Colon (tissue), 2 donors: ENCODE measurements around the gene ONECUT3.

ENCODE experiments used
- FAIRE-seq: peaks from 2 replicates; lab custom pipeline; 2012; peaks lifted over from hg19 to GRCh38; lab: Jason Lieb, UNC
- donor health status: control.
- donor health status: control.

ONECUT3 gene

GRCh38 chr19:1768248-1768647, 14.9 kb downstream of the ONECUT3 start:
- FAIRE-seq, result no peak

DNA sequence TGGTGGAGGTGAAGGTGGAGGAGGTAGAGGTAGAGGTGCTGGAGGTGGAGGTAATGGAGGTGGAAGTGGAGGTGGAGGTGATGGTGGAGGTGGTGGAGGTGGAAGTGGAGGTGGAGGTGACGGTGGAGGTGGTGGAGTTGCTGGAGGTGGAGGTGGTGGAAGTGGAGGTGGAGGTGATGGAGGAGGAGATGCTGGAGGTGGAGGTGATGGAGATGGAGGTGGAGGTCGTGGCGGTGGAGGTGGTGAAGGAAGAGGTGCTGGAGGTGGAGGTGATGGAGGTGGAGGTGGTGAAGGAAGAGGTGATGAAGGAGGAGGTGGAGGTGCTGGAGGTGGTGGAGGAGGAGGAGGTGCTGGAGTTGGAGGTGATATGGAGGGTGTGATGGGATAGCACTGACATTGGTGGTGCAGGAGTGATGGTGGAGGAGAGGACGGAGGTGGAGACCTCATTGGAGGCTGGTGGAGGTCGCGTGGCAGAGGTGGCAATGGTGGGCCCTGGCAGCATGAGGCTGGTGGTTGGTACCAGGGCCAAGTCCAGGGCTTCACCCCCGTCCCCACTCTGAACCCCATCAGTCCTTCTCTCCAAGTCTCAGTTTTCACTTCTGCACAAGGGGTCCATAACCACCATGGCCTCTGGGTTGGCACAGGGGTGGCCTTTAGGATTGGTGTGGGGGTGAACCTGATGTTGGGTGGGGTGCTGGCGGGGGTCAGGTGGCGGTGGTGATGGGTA, 15.8 kb downstream of the ONECUT3 start:
- FAIRE-seq, result no peak

GRCh38 chr19:1769645-1769985, 16.3 kb downstream of the ONECUT3 start:
- no peak for FAIRE-seq

DNA sequence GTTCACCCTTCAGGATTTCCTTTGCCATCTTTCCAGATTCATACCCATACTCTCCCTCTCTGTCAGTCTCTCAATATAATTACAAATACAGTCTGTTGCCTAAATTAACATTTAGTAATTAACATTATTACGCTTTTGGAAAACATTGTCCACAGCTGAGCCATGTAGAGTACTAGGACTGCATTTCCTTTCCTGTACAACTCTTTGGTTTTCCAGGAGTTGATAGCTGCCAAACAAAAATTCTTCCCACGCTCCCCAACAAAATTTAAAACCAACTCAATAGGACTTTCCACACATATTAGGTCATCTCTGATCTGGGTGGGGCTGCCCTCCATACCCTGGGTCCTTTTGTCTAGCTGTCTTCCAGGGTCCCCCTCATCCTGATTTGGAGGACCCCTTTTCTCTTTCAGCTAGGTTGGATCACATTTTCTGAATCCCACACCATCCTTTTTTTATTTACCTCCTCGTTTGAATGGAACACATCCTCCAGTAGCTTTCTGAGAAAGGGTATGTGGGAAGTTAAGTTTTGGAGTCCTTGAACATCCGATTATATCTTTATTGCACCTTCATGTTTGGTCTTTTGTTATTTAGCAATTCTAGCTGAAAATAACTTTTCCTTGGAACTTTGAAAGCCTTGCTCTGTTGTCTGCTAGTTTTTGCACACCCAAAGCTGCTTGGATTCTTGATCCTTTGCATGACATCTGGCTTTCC, 17.7 kb downstream of the ONECUT3 start:
- no peak for FAIRE-seq

GRCh38 chr19:1773184-1773583, 19.9 kb downstream of the ONECUT3 start:
- no peak for FAIRE-seq

- no peak for FAIRE-seq
These were observed 21.9 kb downstream of the ONECUT3 start for GRCh38 chr19:1774989-1775772.

GRCh38 chr19:1775951-1776605, 22.8 kb downstream of the ONECUT3 start:
- no peak for FAIRE-seq

DNA sequence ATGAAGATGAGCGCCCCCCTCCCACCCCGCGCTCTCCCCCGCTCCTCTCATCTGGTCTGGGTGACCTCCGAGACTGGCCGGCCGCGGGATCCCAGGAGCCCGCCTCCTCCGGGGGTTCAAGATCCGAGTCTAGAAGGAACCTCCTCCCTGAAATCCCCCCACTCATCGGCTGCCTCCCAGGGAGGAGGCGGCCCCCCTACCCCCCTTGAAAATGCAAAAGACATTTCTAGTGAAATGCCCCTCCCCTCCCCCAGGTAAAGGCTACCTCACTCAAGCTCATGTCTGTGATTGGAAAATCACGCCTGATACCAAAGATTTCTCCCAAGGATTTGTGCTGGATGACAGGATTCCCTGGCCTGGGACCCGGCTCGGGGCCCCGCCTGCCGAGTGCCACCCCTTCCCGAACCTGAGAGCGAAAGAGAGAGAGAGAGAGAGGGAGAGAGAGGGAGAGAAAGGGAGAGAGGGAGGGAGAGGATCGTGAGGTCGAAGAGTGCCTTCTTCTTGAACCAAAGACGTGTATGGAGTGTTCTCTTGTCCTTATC, 23.4 kb downstream of the ONECUT3 start:
- no peak for FAIRE-seq

DNA sequence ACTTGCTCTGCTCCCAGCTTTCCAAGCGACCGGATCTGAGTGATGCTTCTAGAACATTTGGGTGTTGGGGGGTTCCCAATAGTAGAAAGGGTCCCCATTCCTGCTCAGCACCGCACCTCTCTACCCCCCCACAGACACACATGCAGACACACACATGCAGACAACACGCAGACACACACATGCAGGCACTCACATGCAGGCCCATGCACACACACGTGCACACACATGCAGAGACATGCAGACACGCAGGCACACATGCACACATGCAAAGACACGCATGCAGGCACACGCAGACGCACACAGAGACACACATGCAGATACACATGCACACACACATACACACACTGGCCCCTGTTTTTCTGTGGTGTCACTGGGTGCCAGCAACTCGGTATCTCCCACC, 23.8 kb downstream of the ONECUT3 start:
- no peak for FAIRE-seq

DNA sequence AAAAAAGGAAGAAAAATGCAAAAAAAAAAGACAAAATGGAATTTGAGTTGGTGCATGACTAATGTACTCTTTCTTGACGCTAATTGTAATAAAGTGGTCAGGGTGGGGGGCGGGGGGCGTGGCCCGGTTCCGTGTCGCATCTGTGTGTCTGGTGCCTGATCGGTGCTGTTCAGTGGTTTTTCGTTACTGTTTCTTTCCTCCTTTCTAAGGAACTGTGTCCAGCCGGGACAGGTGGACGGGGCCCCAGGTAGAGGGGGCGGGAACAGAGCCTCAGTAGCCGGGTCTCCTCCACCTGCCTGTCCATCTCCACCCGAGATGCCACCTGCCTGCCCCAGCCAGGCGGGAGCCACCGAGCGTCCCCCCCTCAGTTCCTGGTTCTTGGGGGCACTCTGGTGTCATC, 26.3 kb downstream of the ONECUT3 start:
- no peak for FAIRE-seq

- FAIRE-seq, result no peak
These were observed 27.1 kb downstream of the ONECUT3 start for GRCh38 chr19:1780272-1780958.

GRCh38 chr19:1782521-1782920, 29.2 kb downstream of the ONECUT3 start:
- no peak for FAIRE-seq

GRCh38 chr19:1783354-1783753, 30.0 kb downstream of the ONECUT3 start:
- no peak for FAIRE-seq

DNA sequence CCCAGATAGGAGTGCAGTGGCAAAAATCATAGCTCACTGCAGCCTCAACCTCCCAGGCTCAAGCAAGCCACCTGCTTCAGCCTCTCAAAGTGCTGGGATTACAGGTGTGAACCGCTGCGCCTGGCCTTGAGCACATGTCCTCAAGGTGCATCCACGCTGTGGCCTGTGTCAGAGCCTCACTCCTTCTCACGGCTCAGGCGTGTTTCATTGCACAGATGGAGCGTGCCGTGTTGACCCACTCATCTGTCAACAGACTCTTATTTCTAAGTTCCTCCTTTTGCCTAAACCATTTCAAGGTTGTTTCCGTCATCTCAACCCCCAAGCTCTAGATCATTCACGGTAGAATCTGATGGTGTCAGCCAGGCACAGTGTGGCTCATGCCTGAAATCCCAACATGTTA, 30.6 kb downstream of the ONECUT3 start:
- FAIRE-seq, result no peak

GRCh38 chr19:1785310-1785709, 32.0 kb downstream of the ONECUT3 start:
- FAIRE-seq, result no peak

GRCh38 chr19:1786668-1787067, 33.4 kb downstream of the ONECUT3 start:
- no peak for FAIRE-seq

DNA sequence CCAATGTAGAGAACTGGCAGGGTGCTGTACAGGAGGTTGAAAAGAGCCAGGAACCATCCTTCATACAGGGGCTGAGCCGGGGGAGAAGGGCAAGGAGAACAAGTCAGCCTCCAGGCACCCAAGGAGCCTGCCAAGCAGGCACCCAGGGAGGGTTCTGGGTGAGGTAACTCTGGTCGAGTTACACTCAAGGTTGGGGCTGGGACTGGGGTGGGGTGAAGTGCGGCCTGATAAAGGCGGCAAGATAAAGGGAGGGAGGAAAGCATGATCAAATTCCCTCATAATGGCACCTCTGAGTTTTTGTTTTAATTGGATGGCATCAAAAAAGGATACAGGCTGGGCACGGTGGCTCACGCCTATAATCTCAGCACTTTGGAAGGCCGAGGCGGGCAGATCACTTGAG, 33.8 kb downstream of the ONECUT3 start:
- no peak for FAIRE-seq

DNA sequence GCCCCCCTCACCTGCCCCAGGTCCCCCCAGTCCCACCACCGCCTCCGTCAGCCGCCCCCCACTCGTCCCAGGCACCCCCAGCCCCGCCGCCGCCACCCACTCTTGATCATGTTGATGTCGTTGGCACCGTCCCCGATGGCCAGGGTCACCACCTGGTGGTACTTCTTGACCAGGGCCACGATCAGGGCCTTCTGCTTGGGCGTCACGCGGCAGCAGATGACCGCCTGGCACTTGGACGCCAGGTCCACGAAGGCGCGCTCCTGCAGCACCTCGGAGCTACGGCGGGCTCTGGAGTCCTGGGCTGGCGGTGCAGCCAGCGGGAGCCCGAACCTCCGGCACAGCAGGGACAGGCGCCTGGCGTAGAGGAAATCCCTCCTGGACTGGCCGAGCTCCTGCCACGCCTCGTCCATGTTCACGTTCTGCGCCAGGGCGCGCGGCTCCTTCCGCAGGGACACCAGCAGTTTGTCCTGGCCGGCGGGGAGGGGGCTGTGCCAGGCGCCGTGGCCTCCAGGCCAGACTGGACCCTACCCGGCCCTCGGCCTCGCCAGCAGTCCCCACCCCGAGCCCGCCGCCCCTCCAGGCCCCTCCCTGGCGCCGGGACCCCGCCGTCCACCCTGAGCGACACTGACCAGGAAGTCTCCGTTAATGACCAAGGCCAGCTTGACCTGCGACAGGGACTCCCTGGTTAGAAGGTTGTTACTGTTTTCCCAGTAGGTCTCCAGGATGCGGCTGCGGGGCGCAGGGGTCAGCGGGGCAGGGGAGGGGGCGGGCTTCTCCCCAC, 36.1 kb downstream of the ONECUT3 start:
- no peak for FAIRE-seq

GRCh38 chr19:1790054-1790792, 36.9 kb downstream of the ONECUT3 start:
- FAIRE-seq, result no peak

DNA sequence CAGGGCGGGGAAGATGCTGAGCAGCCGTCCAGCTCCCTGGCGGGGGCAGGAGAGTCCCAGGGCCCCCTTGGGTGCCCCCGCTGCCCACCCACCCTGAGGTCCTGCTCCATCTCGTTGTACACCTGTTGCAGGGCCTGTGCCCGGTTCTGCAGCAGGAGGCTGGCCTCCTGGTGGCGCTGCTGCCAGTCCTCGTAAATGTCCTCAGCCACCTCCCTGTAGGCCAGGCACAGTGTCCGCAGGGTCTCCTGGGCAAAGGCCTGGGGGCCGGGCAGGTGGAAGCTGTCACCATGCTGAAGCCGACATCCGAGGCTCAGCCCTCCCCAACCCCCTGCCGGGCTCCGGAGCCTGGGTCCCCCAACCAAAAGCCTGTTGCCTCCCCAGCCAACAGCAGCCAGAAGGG, 38.6 kb downstream of the ONECUT3 start:
- no peak for FAIRE-seq
